PFSK-1 (cell line): ENCODE results near the gene EML2.

ENCODE experiments used
- FOXP2 ChIP-seq: optimal IDR thresholded peaks from 2 replicates; pipeline ENCODE3; 2011; ENCODE audit warnings: borderline replicate concordance, control low read depth, inconsistent platforms; ENCODE audit not compliant: insufficient read depth; ENCODE audit errors: extremely low read length, extremely low read depth
- POLR2AphosphoS5 ChIP-seq: IDR thresholded peaks from 2 replicates; pipeline ENCODE4 v1.6.1; 2012; ENCODE audit warnings: low read depth, mild to moderate bottlenecking, control low read depth, low read length, moderate library complexity
- SIN3A ChIP-seq: IDR thresholded peaks from 2 replicates; pipeline ENCODE4 v1.6.1; 2012; ENCODE audit warnings: mild to moderate bottlenecking, low read length, moderate library complexity, borderline replicate concordance; ENCODE audit not compliant: insufficient read depth
- TAF1 ChIP-seq: IDR thresholded peaks from 2 replicates; pipeline ENCODE4 v1.6.1; 2012; ENCODE audit warnings: low read length, control low read depth, borderline replicate concordance; ENCODE audit not compliant: insufficient read depth
- TF ChIP-seq, protein P1 (sequence below), 2 experiments: IDR thresholded peaks; 2 replicates each; pipeline versions ENCODE4 v1.6.1 to v1.8.0; 2011 to 2012; ENCODE audit warnings: low read depth in 2 of 2, low read length in 2 of 2, control low read depth in 1 of 2, inconsistent platforms in 1 of 2, mild to moderate bottlenecking in 1 of 2, moderate library complexity in 1 of 2; ENCODE audit not compliant: insufficient read depth in 1 of 2

Gene EML2

DNA sequence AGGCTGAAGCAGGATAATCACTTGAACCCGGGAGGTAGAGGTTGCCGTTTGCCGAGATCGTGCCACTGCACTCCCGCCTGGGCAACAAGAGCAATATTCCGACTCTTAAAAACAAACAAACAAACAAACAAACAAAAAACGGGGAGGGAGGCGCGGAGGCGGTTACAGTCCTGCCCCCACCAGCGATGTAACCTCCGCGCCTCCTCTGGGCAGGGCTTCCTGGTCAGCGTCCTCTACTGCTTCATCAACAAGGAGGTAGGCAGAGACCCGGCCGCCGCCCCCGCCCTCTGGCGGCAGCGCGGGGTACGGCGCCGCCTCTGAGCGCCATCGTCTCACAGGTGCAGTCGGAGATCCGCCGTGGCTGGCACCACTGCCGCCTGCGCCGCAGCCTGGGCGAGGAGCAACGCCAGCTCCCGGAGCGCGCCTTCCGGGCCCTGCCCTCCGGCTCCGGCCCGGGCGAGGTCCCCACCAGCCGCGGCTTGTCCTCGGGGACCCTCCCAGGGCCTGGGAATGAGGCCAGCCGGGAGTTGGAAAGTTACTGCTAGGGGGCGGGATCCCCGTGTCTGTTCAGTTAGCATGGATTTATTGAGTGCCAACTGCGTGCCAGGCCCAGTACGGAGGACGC, 42.3 kb upstream of the EML2 start:
- TF ChIP-seq SIN3A (no peak), FOXP2 (peak; percentile 85), POLR2AphosphoS5 (no peak), TAF1 (no peak)
- TF ChIP-seq, protein P1, sequence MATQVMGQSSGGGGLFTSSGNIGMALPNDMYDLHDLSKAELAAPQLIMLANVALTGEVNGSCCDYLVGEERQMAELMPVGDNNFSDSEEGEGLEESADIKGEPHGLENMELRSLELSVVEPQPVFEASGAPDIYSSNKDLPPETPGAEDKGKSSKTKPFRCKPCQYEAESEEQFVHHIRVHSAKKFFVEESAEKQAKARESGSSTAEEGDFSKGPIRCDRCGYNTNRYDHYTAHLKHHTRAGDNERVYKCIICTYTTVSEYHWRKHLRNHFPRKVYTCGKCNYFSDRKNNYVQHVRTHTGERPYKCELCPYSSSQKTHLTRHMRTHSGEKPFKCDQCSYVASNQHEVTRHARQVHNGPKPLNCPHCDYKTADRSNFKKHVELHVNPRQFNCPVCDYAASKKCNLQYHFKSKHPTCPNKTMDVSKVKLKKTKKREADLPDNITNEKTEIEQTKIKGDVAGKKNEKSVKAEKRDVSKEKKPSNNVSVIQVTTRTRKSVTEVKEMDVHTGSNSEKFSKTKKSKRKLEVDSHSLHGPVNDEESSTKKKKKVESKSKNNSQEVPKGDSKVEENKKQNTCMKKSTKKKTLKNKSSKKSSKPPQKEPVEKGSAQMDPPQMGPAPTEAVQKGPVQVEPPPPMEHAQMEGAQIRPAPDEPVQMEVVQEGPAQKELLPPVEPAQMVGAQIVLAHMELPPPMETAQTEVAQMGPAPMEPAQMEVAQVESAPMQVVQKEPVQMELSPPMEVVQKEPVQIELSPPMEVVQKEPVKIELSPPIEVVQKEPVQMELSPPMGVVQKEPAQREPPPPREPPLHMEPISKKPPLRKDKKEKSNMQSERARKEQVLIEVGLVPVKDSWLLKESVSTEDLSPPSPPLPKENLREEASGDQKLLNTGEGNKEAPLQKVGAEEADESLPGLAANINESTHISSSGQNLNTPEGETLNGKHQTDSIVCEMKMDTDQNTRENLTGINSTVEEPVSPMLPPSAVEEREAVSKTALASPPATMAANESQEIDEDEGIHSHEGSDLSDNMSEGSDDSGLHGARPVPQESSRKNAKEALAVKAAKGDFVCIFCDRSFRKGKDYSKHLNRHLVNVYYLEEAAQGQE (IDR thresholded peaks at IDR 0.05; ENCODE audit: insufficient read depth in 1 of 2, low read depth in 2 of 2, low read length in 2 of 2), result no peak

DNA sequence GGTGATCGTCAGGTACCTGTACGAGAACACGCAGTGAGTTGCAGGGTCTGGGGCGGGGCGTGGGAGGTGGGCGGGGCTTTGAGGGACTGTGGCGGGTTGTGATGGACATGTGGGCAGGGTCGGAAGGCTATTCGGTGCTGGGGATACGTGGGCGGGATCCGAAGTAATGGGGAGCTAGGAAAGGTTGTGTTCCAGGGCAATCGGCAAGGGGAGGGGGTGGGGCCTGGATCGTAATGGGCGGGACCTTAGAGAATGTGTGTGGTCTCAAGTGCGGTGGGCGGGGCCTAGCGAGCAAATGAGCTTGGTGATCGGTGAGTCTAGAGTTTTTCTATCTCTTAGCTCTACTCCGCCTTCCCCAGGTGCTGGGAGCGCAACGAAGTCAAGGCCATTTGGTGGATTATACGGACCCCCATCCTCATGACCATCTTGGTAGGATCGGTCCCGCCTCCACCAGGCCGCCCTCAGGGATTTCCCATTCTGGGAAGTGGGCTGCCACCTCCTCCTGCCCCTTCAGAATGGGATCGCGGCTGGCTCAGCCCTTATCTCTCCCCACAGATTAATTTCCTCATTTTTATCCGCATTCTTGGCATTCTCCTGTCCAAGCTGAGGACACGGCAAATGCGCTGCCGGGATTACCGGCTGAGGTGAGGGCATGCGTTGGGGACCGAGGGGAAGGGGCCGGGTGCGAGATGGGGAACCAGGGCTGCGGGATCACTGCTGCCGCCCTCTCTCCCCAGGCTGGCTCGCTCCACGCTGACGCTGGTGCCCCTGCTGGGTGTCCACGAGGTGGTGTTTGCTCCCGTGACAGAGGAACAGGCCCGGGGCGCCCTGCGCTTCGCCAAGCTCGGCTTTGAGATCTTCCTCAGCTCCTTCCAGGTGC, 38.4 kb upstream of the EML2 start:
- TF ChIP-seq SIN3A, result no peak
- TF ChIP-seq TAF1, result no peak
- no peak for TF ChIP-seq POLR2AphosphoS5
- no peak for TF ChIP-seq FOXP2
- TF ChIP-seq, protein P1 (IDR thresholded peaks at IDR 0.05; ENCODE audit: insufficient read depth in 1 of 2, low read depth in 2 of 2, low read length in 2 of 2), result no peak

DNA sequence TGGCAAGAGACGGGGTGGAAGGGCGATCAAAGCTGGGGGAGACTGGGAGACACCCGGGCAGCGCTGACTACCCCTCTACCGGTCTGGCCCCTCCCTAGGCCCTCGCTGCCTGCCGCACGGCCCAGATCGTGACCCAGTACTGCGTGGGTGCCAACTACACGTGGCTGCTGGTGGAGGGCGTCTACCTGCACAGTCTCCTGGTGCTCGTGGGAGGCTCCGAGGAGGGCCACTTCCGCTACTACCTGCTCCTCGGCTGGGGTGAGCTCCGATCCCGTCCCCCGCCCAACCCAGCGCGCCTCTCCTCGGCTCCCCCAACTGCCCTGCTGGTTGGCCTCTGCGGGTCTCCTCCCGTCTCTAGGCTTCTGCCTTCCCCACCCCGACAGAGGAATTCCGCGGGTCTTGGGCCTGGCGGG, 37.7 kb upstream of the EML2 start:
- no peak for TF ChIP-seq SIN3A
- no peak for TF ChIP-seq FOXP2
- no peak for TF ChIP-seq TAF1
- TF ChIP-seq, protein P1 (IDR thresholded peaks at IDR 0.05; ENCODE audit: insufficient read depth in 1 of 2, low read depth in 2 of 2, low read length in 2 of 2), result no peak
- TF ChIP-seq POLR2AphosphoS5, result no peak

DNA sequence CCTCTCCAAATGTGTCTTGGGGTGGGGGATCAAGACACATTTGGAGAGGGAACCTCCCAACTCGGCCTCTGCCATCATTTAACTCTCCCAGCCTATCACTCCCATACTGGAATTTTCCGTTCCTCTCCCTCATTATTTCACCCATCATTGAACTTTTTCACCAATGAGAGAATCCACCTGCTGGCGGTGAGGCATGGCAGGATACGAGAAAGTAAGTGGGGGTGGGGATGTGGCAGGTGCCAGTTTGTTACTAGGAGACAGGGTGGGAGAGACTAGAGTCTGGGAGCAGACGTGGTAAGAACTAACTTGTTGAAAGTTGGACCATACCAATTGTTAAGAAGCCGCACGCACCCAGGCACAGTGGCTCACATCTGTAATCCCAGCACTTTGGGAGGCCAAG, 35.7 kb upstream of the EML2 start:
- TF ChIP-seq SIN3A (no peak), POLR2AphosphoS5 (no peak), TAF1 (no peak), FOXP2 (no peak)
- TF ChIP-seq, protein P1 (IDR thresholded peaks at IDR 0.05; ENCODE audit: insufficient read depth in 1 of 2, low read depth in 2 of 2, low read length in 2 of 2), result no peak
